Endothelial cell of umbilical vein (primary cell): ENCODE results near the gene GABBR2. TPM values are rescaled to one million over a fixed set of nuclear protein-coding genes. Genes with fewer than 3 reads are reported as not detected.

Source experiments
- BruUV-seq: library from RNA; stranded (reverse); fragments of 400-500 nt; replicated peaks from 2 replicates; lab custom pipeline; 2021; lab: Mats Ljungman, UMichigan
- CTCF ChIA-PET: fragments of 300-600, 350-600 bp; sonication (Branson Sonifier 250); formaldehyde crosslinking; loops from one replicate; lab custom pipeline; 2021; ENCODE audit warnings: antibody characterized with exemption, inconsistent platforms; lab: Charles Lee
- POLR2A ChIA-PET: fragments of 300-600, 350-600 bp; sonication (Branson Sonifier 250); formaldehyde crosslinking; loops from one replicate; lab custom pipeline; 2021; ENCODE audit warnings: antibody characterized with exemption, inconsistent platforms; lab: Charles Lee
- DNase-seq: peaks from one replicate; pipeline ENCODE4 v3.0.0-alpha.2; 2011; ENCODE audit warnings: low read depth, low spot score
- FAIRE-seq: peaks from 2 replicates; lab custom pipeline; 2011; peaks lifted over from hg19 to GRCh38; lab: Jason Lieb, UNC
- H2AFZ ChIP-seq: 2 replicates; pipeline ENCODE4 v1.6.0; 2012; ENCODE audit warnings: low read depth, low read length, control low read depth, inconsistent platforms
- H3K27ac ChIP-seq: 2 replicates; pipeline ENCODE4 v1.5.1; 2011; ENCODE audit warnings: low read depth, mild to moderate bottlenecking, control low read depth, low read length, moderate library complexity; ENCODE audit not compliant: insufficient read depth
- H3K27me3 ChIP-seq, 2 experiments: 2 replicates each; pipeline versions ENCODE4 v1.6.0 to v1.6.1; 2011; ENCODE audit warnings: low read length in 2 of 2, mixed read lengths in 1 of 2; ENCODE audit not compliant: control insufficient read depth in 2 of 2, insufficient read depth in 2 of 2
- H3K36me3 ChIP-seq, 2 experiments: 2 replicates in 1 of 2; 3 replicates in 1 of 2; pipeline ENCODE4 v1.5.1; 2011; ENCODE audit warnings: low read length in 2 of 2, mild to moderate bottlenecking in 1 of 2, moderate library complexity in 1 of 2; ENCODE audit not compliant: control insufficient read depth in 2 of 2, insufficient read depth in 2 of 2; ENCODE audit errors: extremely low read depth in 1 of 2
- H3K4me1 ChIP-seq: 3 replicates; pipeline ENCODE4 v1.5.1; 2011; ENCODE audit warnings: mild to moderate bottlenecking, low read length; ENCODE audit not compliant: control insufficient read depth, insufficient read depth; ENCODE audit errors: extremely low read depth
- H3K4me2 ChIP-seq: 2 replicates; pipeline ENCODE4 v1.6.1; 2011; ENCODE audit warnings: low read length, control low read depth, mixed read lengths; ENCODE audit not compliant: insufficient read depth
- H3K4me3 ChIP-seq, 3 experiments: fragments of 200-600 bp in 1 of 3; sonication (generic), shearing (Covaris generic) in 1 of 3; replicated peaks in 1 of 3; 2 replicates each; pipeline ENCODE4 v1.5.1; 2011 to 2016; ENCODE audit warnings: control low read depth in 3 of 3, low read length in 3 of 3, mild to moderate bottlenecking in 2 of 3, inconsistent platforms in 1 of 3, low read depth in 1 of 3, moderate library complexity in 1 of 3; ENCODE audit not compliant: insufficient read depth in 1 of 3
- H3K79me2 ChIP-seq: 2 replicates; pipeline ENCODE4 v1.6.0; 2012; ENCODE audit warnings: low read length, inconsistent platforms; ENCODE audit not compliant: control insufficient read depth, insufficient read depth
- H3K9ac ChIP-seq: replicated peaks from 2 replicates; pipeline ENCODE3; 2011; ENCODE audit warnings: low read length, control low read depth; ENCODE audit not compliant: insufficient read depth; ENCODE audit errors: extremely low read depth
- H3K9me1 ChIP-seq: replicated peaks from 3 replicates; pipeline ENCODE4 v1.6.0; 2011; ENCODE audit warnings: mild to moderate bottlenecking, low read length; ENCODE audit not compliant: control insufficient read depth, insufficient read depth; ENCODE audit errors: extremely low read depth
- H3K9me3 ChIP-seq: replicated peaks from 2 replicates; pipeline ENCODE4 v1.5.1; 2012; ENCODE audit warnings: low read length, inconsistent platforms; ENCODE audit not compliant: control insufficient read depth, insufficient read depth
- H4K20me1 ChIP-seq: replicated peaks from 2 replicates; pipeline ENCODE3; 2011; ENCODE audit warnings: mild to moderate bottlenecking, low read length; ENCODE audit not compliant: control insufficient read depth, insufficient read depth; ENCODE audit errors: extremely low read depth
- CTCF ChIP-seq, 2 donors: IDR thresholded peaks; 1 replicate in 1 of 2; 2 replicates in 1 of 2; pipeline ENCODE4 v1.5.1; 2011; ENCODE audit warnings: low read length in 2 of 2, mild to moderate bottlenecking in 2 of 2, moderate library complexity in 2 of 2, control low read depth in 1 of 2, inconsistent platforms in 1 of 2, low read depth in 1 of 2; ENCODE audit not compliant: insufficient read depth in 1 of 2; ENCODE audit errors: extremely low read depth in 1 of 2
- EZH2 ChIP-seq: IDR thresholded peaks from 2 replicates; pipeline ENCODE4 v1.6.1; 2012; ENCODE audit warnings: borderline replicate concordance, low read depth, mild to moderate bottlenecking, moderate library complexity, low read length, inconsistent platforms; ENCODE audit not compliant: severe bottlenecking
- FOS ChIP-seq: IDR thresholded peaks from 2 replicates; pipeline ENCODE4 v1.6.1; 2011; ENCODE audit warnings: mild to moderate bottlenecking, low read length, moderate library complexity, borderline replicate concordance; ENCODE audit not compliant: insufficient read depth
- GATA2 ChIP-seq: IDR thresholded peaks from 2 replicates; pipeline ENCODE4 v1.7.0; 2011; ENCODE audit warnings: low read depth, mild to moderate bottlenecking, moderate library complexity, mixed read lengths, low read length; ENCODE audit not compliant: insufficient read length, insufficient read depth
- JUN ChIP-seq: IDR thresholded peaks from 2 replicates; pipeline ENCODE4 v1.6.1; 2011; ENCODE audit warnings: borderline replicate concordance, low read depth; ENCODE audit not compliant: insufficient read length, insufficient read depth
- MAX ChIP-seq: IDR thresholded peaks from 2 replicates; pipeline ENCODE4 v1.6.1; 2011; ENCODE audit not compliant: insufficient read depth, insufficient read length
- MYC ChIP-seq: IDR thresholded peaks from one replicate; pipeline ENCODE4 v1.6.1; 2011; ENCODE audit warnings: mild to moderate bottlenecking, low read depth, low read length
- POLR2A ChIP-seq: IDR thresholded peaks from 2 replicates; pipeline ENCODE4 v1.6.1; 2012; ENCODE audit warnings: low read depth, mild to moderate bottlenecking, control low read depth, low read length
- POLR2AphosphoS5 ChIP-seq: IDR thresholded peaks from 2 replicates; pipeline ENCODE4 v1.6.1; 2012; ENCODE audit warnings: low read depth, mild to moderate bottlenecking, control low read depth, low read length, moderate library complexity; ENCODE audit not compliant: insufficient read depth
- dilution Hi-C: fragments of 300-500 bp; cut with MboI; formaldehyde crosslinking; loops from one replicate; pipeline ENCODE4 v1.15.0; 2019; ENCODE audit warnings: low sequenced_read_pairs; ENCODE audit not compliant: extremely low pct_ligation_motif_present
- intact Hi-C: fragments of 100-400 bp; cut with micrococcal nuclease; formaldehyde crosslinking; loops from one replicate; pipeline ENCODE4 v1.10.0; 2022
- polyA plus RNA-seq, 4 experiments: library from polyadenylated mRNA; depleted of rRNA in 3 of 4; stranded (reverse) in 3 of 4; unstranded in 1 of 4; fragments of >200 nt; gene quantifications; 2 replicates each; pipeline versions ENCODE4 v1.2.1 to v1.2.3, GENCODE V29; 2011 to 2012; ENCODE audit warnings: missing spikeins in 1 of 4
- total RNA-seq: library from RNA; stranded (reverse); gene quantifications from 2 replicates; pipeline ENCODE4 v1.2.3, GENCODE V29; 2021

The GABBR2 gene
- total and polyA plus RNA-seq, 2 donors (not counting 3 experiments of a cell fraction or from before 2014, with no cell fraction given), result 1.1 to 9.2 TPM

GRCh38 chr9:98665501-98665900, 43.2 kb downstream of the GABBR2 start:
- no peak for TF ChIP-seq POLR2A
- TF ChIP-seq FOS, result no peak
- no peak for TF ChIP-seq GATA2
- TF ChIP-seq CTCF (IDR thresholded peaks at IDR 0.05; ENCODE audit: extremely low read depth in 1 of 2, insufficient read depth in 1 of 2, low read depth in 1 of 2, low read length in 2 of 2), result no peak
- TF ChIP-seq EZH2, result no peak
- TF ChIP-seq MAX, result no peak
- TF ChIP-seq POLR2AphosphoS5, result no peak
- no peak for TF ChIP-seq JUN
- TF ChIP-seq MYC, result no peak

More at GRCh38 chr9:98665501-98665900, 43.2 kb downstream of the GABBR2 start:
- no TSS peak for BruUV-seq
- no peaks in the 10 kb centered on the region for H3K27me3 ChIP-seq
- no peak overlapping the region for H3K9ac ChIP-seq
- no peaks in the 10 kb centered on the region for H4K20me1 ChIP-seq
- dilution Hi-C loops, result no loop called here
- H3K4me3 ChIP-seq, result no peak overlapping the region
- no peaks in the 10 kb centered on the region for H3K9me3 ChIP-seq
- H3K27ac ChIP-seq, result no peak overlapping the region
- CTCF ChIA-PET, result interaction anchor here (0.8 to 0.9 kb wide), 2 partner anchors 11 to 13 kb away, joined by 3 to 4 read pairs; no protein-coding TSS in a partner anchor
- DNase-seq, result no peak
- FAIRE-seq, result no peak
- H3K79me2 ChIP-seq, result peaks cover 2% of the 10 kb centered on the region
- H3K4me2 ChIP-seq, result no peak overlapping the region
- intact Hi-C loops, result no loop called here
- H2AFZ ChIP-seq, result no peak overlapping the region
- H3K9me1 ChIP-seq, result no peaks in the 10 kb centered on the region
- H3K4me1 ChIP-seq, result no peaks in the 10 kb centered on the region
- no peaks in the 10 kb centered on the region for H3K36me3 ChIP-seq
- POLR2A ChIA-PET, result no interaction called here
